Measurements from ENCODE around the gene CEP68.

DNA sequence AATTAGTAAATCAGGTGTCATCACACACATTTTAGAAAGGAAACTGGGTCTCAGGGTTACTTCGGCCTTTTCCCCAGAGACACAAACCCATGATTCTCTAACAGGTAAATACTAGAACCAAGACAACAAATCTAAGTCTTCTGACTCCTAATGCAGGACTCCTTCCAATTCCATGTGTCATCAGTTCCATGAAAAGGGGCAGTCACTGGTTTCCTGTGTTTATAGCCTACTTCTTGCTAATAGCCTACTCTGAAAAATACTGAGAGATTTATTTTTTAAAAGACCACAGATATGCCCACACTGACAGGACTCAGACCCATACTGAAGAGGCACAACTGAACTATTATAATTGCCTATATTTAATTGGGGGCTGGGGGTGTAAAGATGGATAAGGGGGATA is 40.7 kb downstream of the CEP68 start:
- TF ChIP-seq EP300 (IDR thresholded peaks at IDR 0.05; ENCODE audit: low read depth), result no peak
- TF ChIP-seq, protein P1, sequence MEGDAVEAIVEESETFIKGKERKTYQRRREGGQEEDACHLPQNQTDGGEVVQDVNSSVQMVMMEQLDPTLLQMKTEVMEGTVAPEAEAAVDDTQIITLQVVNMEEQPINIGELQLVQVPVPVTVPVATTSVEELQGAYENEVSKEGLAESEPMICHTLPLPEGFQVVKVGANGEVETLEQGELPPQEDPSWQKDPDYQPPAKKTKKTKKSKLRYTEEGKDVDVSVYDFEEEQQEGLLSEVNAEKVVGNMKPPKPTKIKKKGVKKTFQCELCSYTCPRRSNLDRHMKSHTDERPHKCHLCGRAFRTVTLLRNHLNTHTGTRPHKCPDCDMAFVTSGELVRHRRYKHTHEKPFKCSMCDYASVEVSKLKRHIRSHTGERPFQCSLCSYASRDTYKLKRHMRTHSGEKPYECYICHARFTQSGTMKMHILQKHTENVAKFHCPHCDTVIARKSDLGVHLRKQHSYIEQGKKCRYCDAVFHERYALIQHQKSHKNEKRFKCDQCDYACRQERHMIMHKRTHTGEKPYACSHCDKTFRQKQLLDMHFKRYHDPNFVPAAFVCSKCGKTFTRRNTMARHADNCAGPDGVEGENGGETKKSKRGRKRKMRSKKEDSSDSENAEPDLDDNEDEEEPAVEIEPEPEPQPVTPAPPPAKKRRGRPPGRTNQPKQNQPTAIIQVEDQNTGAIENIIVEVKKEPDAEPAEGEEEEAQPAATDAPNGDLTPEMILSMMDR (IDR thresholded peaks at IDR 0.05), result no peak
- TF ChIP-seq POLR2A (IDR thresholded peaks at IDR 0.05), result no peak

All from transverse colon (tissue), 3 donors.